SK-N-SH (cell line): ENCODE measurements around the gene LRRC15. TPM values are rescaled to one million over a fixed set of nuclear protein-coding genes. Genes with fewer than 3 reads are reported as not detected.

Experiments
- CHD2 ChIP-seq: fragments of 150-350 bp; IDR thresholded peaks from 2 replicates; pipeline ENCODE4 v1.6.1; 2018; ENCODE audit warnings: low read length; ENCODE audit not compliant: partially characterized antibody
- EZH2phosphoT487 ChIP-seq: fragments of 200-600 bp; sonication (generic); IDR thresholded peaks from 2 replicates; pipeline ENCODE4 v1.6.1; 2017; ENCODE audit warnings: low read depth, mixed run types, mild to moderate bottlenecking, antibody characterized with exemption, moderate library complexity, borderline replicate concordance
- FOSL2 ChIP-seq: IDR thresholded peaks from 2 replicates; pipeline ENCODE4 v1.4.0; 2012; ENCODE audit warnings: low read depth, mild to moderate bottlenecking, moderate library complexity, borderline replicate concordance
- GABPA ChIP-seq: IDR thresholded peaks from 2 replicates; pipeline ENCODE4 v1.4.0; 2012; ENCODE audit warnings: low read depth, mild to moderate bottlenecking
- JUND ChIP-seq: IDR thresholded peaks from 2 replicates; pipeline ENCODE4 v1.4.0; 2012
- MEF2A ChIP-seq: IDR thresholded peaks from 2 replicates; pipeline ENCODE4 v1.4.0; 2012; ENCODE audit warnings: low read depth, borderline replicate concordance
- POLR2AphosphoS5 ChIP-seq: IDR thresholded peaks from 2 replicates; pipeline ENCODE4 v1.6.1; 2012; ENCODE audit warnings: low read depth, low read length
- SMC3 ChIP-seq: IDR thresholded peaks from 2 replicates; pipeline ENCODE4 v1.6.1; 2012; ENCODE audit warnings: low read depth, low read length, improper control_type of control experiment
- TAF1 ChIP-seq: IDR thresholded peaks from 2 replicates; pipeline ENCODE4 v1.6.1; 2012; ENCODE audit warnings: low read depth, mild to moderate bottlenecking, low read length, moderate library complexity, borderline replicate concordance
- TCF12 ChIP-seq: IDR thresholded peaks from 2 replicates; pipeline ENCODE4 v1.4.0; 2012
- polyA plus RNA-seq, 3 experiments: library from polyadenylated mRNA; depleted of rRNA; stranded (reverse); fragments of >200 nt; gene quantifications; 2 replicates each; pipeline ENCODE4 v1.2.3, GENCODE V29; 2012
- TF ChIP-seq, protein P1 (sequence below): IDR thresholded peaks from 2 replicates; pipeline ENCODE4 v1.6.1; 2012; ENCODE audit warnings: mild to moderate bottlenecking, low read depth, low read length, moderate library complexity
- TF ChIP-seq, protein P2 (sequence below): IDR thresholded peaks from 2 replicates; pipeline ENCODE4 v1.4.0; 2012; ENCODE audit warnings: low read depth, borderline replicate concordance
- TF ChIP-seq, protein P3 (sequence below): fragments of 150-350 bp; IDR thresholded peaks from 2 replicates; pipeline ENCODE4 v1.6.1; 2017; ENCODE audit warnings: antibody characterized with exemption, low read length, low read depth, borderline replicate concordance
- TF ChIP-seq, protein P4 (sequence below): IDR thresholded peaks from 2 replicates; pipeline ENCODE4; 2012

Gene LRRC15
- polyA plus RNA-seq, 1 of the 3 experiments (the other 2 are of a cell fraction) = 0.02 TPM

DNA sequence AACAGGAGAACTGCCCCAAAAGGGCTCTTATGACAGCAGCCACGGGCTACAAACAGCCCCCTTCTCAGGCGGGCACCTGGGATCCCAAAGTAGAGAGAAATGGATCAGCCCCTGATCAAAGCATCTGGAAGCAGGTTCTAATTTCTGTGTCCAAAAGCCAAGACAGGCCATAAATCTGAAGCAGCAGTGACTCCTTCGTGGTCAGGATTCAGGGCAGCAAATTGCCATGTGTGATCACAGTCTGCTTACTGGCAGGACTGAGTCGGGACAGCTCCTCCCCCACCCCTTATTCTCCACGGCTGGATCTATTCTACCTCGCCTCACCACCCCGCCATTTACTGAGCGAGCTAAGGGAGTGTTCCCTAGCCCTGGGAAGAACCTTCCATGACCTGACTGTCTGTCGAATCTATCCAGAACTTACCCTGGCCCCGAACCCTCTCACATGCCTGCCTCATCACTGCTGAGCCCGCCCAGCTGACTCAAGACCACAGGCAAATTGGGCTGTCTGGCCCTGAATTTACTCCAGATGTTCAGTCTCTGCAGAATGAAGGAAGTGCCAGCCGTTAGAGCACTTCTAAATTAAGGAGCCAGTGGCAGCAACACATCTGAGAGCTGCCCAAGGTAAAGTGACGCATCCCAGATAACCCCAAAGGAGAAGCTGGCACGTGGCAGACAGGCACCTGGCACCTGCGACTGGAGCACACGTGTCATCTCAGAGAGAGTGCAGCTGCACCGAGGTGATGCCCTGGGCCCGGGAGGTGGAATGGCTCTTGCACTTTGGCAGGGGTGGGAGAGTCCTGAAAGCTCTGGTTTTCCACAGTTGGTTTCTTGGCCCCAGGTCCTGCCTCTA, 1.3 kb downstream of the LRRC15 start (continued):
- TF ChIP-seq FOSL2 = no peak
- no peak for TF ChIP-seq MEF2A
- TF ChIP-seq, protein P1, sequence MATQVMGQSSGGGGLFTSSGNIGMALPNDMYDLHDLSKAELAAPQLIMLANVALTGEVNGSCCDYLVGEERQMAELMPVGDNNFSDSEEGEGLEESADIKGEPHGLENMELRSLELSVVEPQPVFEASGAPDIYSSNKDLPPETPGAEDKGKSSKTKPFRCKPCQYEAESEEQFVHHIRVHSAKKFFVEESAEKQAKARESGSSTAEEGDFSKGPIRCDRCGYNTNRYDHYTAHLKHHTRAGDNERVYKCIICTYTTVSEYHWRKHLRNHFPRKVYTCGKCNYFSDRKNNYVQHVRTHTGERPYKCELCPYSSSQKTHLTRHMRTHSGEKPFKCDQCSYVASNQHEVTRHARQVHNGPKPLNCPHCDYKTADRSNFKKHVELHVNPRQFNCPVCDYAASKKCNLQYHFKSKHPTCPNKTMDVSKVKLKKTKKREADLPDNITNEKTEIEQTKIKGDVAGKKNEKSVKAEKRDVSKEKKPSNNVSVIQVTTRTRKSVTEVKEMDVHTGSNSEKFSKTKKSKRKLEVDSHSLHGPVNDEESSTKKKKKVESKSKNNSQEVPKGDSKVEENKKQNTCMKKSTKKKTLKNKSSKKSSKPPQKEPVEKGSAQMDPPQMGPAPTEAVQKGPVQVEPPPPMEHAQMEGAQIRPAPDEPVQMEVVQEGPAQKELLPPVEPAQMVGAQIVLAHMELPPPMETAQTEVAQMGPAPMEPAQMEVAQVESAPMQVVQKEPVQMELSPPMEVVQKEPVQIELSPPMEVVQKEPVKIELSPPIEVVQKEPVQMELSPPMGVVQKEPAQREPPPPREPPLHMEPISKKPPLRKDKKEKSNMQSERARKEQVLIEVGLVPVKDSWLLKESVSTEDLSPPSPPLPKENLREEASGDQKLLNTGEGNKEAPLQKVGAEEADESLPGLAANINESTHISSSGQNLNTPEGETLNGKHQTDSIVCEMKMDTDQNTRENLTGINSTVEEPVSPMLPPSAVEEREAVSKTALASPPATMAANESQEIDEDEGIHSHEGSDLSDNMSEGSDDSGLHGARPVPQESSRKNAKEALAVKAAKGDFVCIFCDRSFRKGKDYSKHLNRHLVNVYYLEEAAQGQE = no peak
- TF ChIP-seq, protein P2, sequence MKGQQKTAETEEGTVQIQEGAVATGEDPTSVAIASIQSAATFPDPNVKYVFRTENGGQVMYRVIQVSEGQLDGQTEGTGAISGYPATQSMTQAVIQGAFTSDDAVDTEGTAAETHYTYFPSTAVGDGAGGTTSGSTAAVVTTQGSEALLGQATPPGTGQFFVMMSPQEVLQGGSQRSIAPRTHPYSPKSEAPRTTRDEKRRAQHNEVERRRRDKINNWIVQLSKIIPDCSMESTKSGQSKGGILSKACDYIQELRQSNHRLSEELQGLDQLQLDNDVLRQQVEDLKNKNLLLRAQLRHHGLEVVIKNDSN = no peak
- TF ChIP-seq JUND = no peak
- peak; percentile 62 for TF ChIP-seq TCF12
- TF ChIP-seq TAF1 = no peak
- no peak for TF ChIP-seq SMC3
- TF ChIP-seq, protein P3, sequence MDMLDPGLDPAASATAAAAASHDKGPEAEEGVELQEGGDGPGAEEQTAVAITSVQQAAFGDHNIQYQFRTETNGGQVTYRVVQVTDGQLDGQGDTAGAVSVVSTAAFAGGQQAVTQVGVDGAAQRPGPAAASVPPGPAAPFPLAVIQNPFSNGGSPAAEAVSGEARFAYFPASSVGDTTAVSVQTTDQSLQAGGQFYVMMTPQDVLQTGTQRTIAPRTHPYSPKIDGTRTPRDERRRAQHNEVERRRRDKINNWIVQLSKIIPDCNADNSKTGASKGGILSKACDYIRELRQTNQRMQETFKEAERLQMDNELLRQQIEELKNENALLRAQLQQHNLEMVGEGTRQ = no peak
- TF ChIP-seq GABPA = no peak
- TF ChIP-seq, protein P4, sequence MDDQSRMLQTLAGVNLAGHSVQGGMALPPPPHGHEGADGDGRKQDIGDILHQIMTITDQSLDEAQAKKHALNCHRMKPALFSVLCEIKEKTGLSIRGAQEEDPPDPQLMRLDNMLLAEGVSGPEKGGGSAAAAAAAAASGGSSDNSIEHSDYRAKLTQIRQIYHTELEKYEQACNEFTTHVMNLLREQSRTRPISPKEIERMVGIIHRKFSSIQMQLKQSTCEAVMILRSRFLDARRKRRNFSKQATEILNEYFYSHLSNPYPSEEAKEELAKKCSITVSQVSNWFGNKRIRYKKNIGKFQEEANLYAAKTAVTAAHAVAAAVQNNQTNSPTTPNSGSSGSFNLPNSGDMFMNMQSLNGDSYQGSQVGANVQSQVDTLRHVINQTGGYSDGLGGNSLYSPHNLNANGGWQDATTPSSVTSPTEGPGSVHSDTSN = peak; percentile 11; the same call in 1 of the 2 replicates
- TF ChIP-seq EZH2phosphoT487 = no peak
- TF ChIP-seq CHD2 = peak; percentile 61
- no peak for TF ChIP-seq POLR2AphosphoS5
